HepG2 (cell line): Measurements from ENCODE around the gene TRIM37. TPM values are rescaled to one million over a fixed set of nuclear protein-coding genes. Genes with fewer than 3 reads are reported as not detected.

ENCODE experiments used
- CBX2 ChIP-seq, 2 experiments: fragments of 200-600 bp in 1 of 2; sonication (generic); formaldehyde crosslinking in 1 of 2; IDR thresholded peaks; 2 replicates each; pipeline versions ENCODE4 v1.7.0 to v1.8.1; 2018 to 2022; ENCODE audit warnings: low read depth in 2 of 2, low read length in 1 of 2, mild to moderate bottlenecking in 1 of 2, missing genetic modification reagents in 1 of 2
- CREM ChIP-seq, 2 experiments: sonication (generic) in 1 of 2; formaldehyde crosslinking in 1 of 2; IDR thresholded peaks; 2 replicates each; pipeline versions ENCODE4 v1.4.0 to v1.6.1; 2016 to 2020; ENCODE audit warnings: antibody characterized with exemption in 1 of 2, mild to moderate bottlenecking in 1 of 2, missing genetic modification reagents in 1 of 2
- ESRRA ChIP-seq: sonication (generic); formaldehyde crosslinking; IDR thresholded peaks from 2 replicates; pipeline ENCODE4 v1.5.1; 2020; ENCODE audit warnings: mild to moderate bottlenecking, low read depth, missing genetic modification reagents
- HOXA9 ChIP-seq: sonication (generic); formaldehyde crosslinking; IDR thresholded peaks from 2 replicates; pipeline ENCODE4 v1.8.1; 2022; ENCODE audit warnings: missing genetic modification reagents, mild to moderate bottlenecking, moderate library complexity, borderline replicate concordance
- KDM5B ChIP-seq: sonication (generic); formaldehyde crosslinking; IDR thresholded peaks from 2 replicates; pipeline ENCODE4 v1.4.0; 2020; ENCODE audit warnings: missing genetic modification reagents, mild to moderate bottlenecking, borderline replicate concordance
- MXD4 ChIP-seq: IDR thresholded peaks from 2 replicates; pipeline ENCODE4 v1.6.1; 2016; ENCODE audit warnings: mild to moderate bottlenecking, missing biosample characterization, missing genetic modification reagents
- MYNN ChIP-seq: sonication (generic); formaldehyde crosslinking; IDR thresholded peaks from 2 replicates; pipeline ENCODE4 v1.4.0; 2020; ENCODE audit warnings: mild to moderate bottlenecking, low read depth, missing genetic modification reagents
- U2AF2 ChIP-seq: fragments of 200-400 bp; formaldehyde crosslinking; IDR thresholded peaks from 2 replicates; pipeline ENCODE4 v1.6.1; 2017; ENCODE audit warnings: low read depth, mild to moderate bottlenecking, low read length
- ZFY ChIP-seq: sonication (generic); formaldehyde crosslinking; IDR thresholded peaks from 2 replicates; pipeline ENCODE4 v1.4.0; 2020; ENCODE audit warnings: missing genetic modification reagents
- ZKSCAN5 ChIP-seq: sonication (generic); formaldehyde crosslinking; IDR thresholded peaks from 2 replicates; pipeline ENCODE4 v1.5.1; 2020; ENCODE audit warnings: mild to moderate bottlenecking, missing genetic modification reagents
- ZNF383 ChIP-seq: sonication (generic); formaldehyde crosslinking; IDR thresholded peaks from 2 replicates; pipeline ENCODE4 v1.4.0; 2020; ENCODE audit warnings: missing genetic modification reagents, mild to moderate bottlenecking, borderline replicate concordance
- ZNF543 ChIP-seq: sonication (generic); formaldehyde crosslinking; IDR thresholded peaks from 2 replicates; pipeline ENCODE4 v1.4.0; 2020; ENCODE audit warnings: mild to moderate bottlenecking, missing genetic modification reagents
- ZNF557 ChIP-seq: sonication (generic); formaldehyde crosslinking; IDR thresholded peaks from 2 replicates; pipeline ENCODE4 v1.4.0; 2020; ENCODE audit warnings: missing genetic modification reagents
- ZNF569 ChIP-seq: sonication (generic); formaldehyde crosslinking; IDR thresholded peaks from 2 replicates; pipeline ENCODE4 v1.5.0; 2020; ENCODE audit warnings: mild to moderate bottlenecking, missing genetic modification reagents, moderate library complexity, borderline replicate concordance
- ZNF761 ChIP-seq: sonication (generic); formaldehyde crosslinking; conservative IDR thresholded peaks from 2 replicates; pipeline ENCODE4 v1.4.0; 2020; ENCODE audit warnings: mild to moderate bottlenecking, missing genetic modification reagents
- ZNF773 ChIP-seq: sonication (generic); formaldehyde crosslinking; IDR thresholded peaks from 2 replicates; pipeline ENCODE4 v1.4.0; 2020; ENCODE audit warnings: missing genetic modification reagents, borderline replicate concordance
- ZNF879 ChIP-seq: sonication (generic); formaldehyde crosslinking; IDR thresholded peaks from 2 replicates; pipeline ENCODE4 v1.8.1; 2023; ENCODE audit warnings: missing genetic modification reagents
- polyA plus RNA-seq, 8 experiments: library from polyadenylated mRNA; depleted of rRNA in 3 of 8; stranded (reverse) in 7 of 8; unstranded in 1 of 8; fragments of >200 nt; fragmentation: Illumina TruSeq in 4 of 8; extraction: Trizol in 4 of 8; gene quantifications; 2 replicates each; pipeline versions ENCODE4 v1.2.1 to v1.2.3, GENCODE V29; 2011 to 2016; ENCODE audit warnings: low read depth in 4 of 8, missing spikeins in 1 of 8, mixed read lengths in 1 of 8; ENCODE audit not compliant: insufficient read depth in 1 of 8
- total RNA-seq, 5 experiments: library from RNA; depleted of rRNA; stranded (reverse); fragments of >200 nt; fragmentation: Illumina TruSeq; extraction: Trizol; gene quantifications; 2 replicates each; pipeline ENCODE4 v1.2.3, GENCODE V29; 2016; ENCODE audit warnings: low read depth in 1 of 5
- TF ChIP-seq, protein P1 (sequence below): sonication (generic); formaldehyde crosslinking; IDR thresholded peaks from 2 replicates; pipeline ENCODE4 v1.8.0; 2022; ENCODE audit warnings: mild to moderate bottlenecking, missing genetic modification reagents, moderate library complexity
- TF ChIP-seq, protein P2 (sequence below): sonication (generic); formaldehyde crosslinking; IDR thresholded peaks from 2 replicates; pipeline ENCODE4 v1.4.0; 2020; ENCODE audit warnings: low read depth, mild to moderate bottlenecking, missing genetic modification reagents
- TF ChIP-seq, protein P3 (sequence below): sonication (generic); IDR thresholded peaks from 2 replicates; pipeline ENCODE4 v1.6.1; 2016; ENCODE audit warnings: low read depth, borderline replicate concordance
- TF ChIP-seq, protein P4 (sequence below): sonication (generic); formaldehyde crosslinking; conservative IDR thresholded peaks from 2 replicates; pipeline ENCODE4 v1.8.0; 2022; ENCODE audit warnings: low read depth, missing genetic modification reagents
- TF ChIP-seq, protein P5 (sequence below): sonication (generic); formaldehyde crosslinking; IDR thresholded peaks from 2 replicates; pipeline ENCODE4 v1.9.0; 2021; ENCODE audit warnings: missing genetic modification reagents, borderline replicate concordance

TRIM37 gene
- total and polyA plus RNA-seq, 2 of the 13 experiments (the other 11 are each of a cell fraction or from before 2014, with no cell fraction given) = 12.4 to 39.1 TPM

DNA sequence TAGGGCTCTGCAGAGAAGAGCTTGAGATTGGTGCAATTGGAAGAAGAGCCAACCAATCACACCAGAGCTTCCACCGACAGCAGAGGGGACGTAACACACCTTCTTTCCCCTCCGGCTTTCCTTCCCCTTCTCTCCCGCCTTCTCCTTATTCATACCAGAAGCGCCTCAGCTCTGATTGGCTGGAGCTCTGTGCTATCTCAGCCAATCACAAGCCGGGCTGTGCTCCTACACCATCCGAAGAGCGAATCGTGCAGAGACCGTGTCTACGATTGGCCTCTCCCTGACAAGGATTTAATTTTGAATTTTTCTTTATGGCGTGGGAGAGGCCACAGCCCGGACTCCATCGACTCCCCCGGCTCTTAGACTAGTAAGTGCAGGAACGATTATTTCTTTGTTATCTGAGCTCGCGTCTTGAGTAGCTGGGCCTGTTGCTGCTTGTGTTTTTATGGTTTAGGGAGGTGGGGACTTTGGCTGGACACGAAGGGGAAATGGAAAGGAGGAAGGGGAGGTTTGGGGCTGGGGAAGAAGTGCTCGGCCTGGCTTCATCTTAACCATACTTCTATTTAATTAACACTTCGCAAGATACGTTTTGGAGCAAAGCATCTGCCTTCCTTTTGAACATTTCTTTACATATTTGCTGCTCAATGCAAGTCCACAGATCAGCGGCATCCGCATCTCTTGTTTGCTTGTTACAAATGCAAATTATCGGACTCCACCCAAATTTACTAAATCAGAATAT, 48.9 kb upstream of the TRIM37 start, which contains the start of gene PRR11 (continued):
- TF ChIP-seq CBX2 (IDR thresholded peaks at IDR 0.05; ENCODE audit: low read depth, low read length) (no peak), CBX2 (CRISPR knock-in tag; IDR thresholded peaks at IDR 0.05; ENCODE audit: low read depth) (no peak), ZNF879 (CRISPR knock-in tag) (no peak), U2AF2 (no peak), MXD4 (peak; percentile 90), ZNF569 (CRISPR knock-in tag) (no peak), ESRRA (no peak), KDM5B (CRISPR knock-in tag) (no peak), ZKSCAN5 (CRISPR knock-in tag) (no peak), ZNF557 (CRISPR knock-in tag) (no peak), ZNF773 (CRISPR knock-in tag) (no peak), ZNF543 (CRISPR knock-in tag) (no peak), ZNF383 (CRISPR knock-in tag) (no peak), ZFY (CRISPR knock-in tag) (no peak), MYNN (CRISPR knock-in tag) (no peak), HOXA9 (CRISPR knock-in tag) (peak; percentile 58; the same call in 1 of the 2 replicates), CREM (IDR thresholded peaks at IDR 0.05) (peak; percentile 55; the same call in 1 of the 2 replicates), CREM (CRISPR knock-in tag; IDR thresholded peaks at IDR 0.05) (no peak), ZNF761 (CRISPR knock-in tag) (no peak)
- TF ChIP-seq, protein P1, sequence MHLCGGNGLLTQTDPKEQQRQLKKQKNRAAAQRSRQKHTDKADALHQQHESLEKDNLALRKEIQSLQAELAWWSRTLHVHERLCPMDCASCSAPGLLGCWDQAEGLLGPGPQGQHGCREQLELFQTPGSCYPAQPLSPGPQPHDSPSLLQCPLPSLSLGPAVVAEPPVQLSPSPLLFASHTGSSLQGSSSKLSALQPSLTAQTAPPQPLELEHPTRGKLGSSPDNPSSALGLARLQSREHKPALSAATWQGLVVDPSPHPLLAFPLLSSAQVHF = peak; percentile 97
- TF ChIP-seq, protein P2, sequence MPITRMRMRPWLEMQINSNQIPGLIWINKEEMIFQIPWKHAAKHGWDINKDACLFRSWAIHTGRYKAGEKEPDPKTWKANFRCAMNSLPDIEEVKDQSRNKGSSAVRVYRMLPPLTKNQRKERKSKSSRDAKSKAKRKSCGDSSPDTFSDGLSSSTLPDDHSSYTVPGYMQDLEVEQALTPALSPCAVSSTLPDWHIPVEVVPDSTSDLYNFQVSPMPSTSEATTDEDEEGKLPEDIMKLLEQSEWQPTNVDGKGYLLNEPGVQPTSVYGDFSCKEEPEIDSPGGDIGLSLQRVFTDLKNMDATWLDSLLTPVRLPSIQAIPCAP = no peak
- TF ChIP-seq, protein P3, sequence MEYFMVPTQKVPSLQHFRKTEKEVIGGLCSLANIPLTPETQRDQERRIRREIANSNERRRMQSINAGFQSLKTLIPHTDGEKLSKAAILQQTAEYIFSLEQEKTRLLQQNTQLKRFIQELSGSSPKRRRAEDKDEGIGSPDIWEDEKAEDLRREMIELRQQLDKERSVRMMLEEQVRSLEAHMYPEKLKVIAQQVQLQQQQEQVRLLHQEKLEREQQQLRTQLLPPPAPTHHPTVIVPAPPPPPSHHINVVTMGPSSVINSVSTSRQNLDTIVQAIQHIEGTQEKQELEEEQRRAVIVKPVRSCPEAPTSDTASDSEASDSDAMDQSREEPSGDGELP = 0 out of 2 replicates have a peak, but pooled peaks have one; percentile 7
- TF ChIP-seq, protein P4, sequence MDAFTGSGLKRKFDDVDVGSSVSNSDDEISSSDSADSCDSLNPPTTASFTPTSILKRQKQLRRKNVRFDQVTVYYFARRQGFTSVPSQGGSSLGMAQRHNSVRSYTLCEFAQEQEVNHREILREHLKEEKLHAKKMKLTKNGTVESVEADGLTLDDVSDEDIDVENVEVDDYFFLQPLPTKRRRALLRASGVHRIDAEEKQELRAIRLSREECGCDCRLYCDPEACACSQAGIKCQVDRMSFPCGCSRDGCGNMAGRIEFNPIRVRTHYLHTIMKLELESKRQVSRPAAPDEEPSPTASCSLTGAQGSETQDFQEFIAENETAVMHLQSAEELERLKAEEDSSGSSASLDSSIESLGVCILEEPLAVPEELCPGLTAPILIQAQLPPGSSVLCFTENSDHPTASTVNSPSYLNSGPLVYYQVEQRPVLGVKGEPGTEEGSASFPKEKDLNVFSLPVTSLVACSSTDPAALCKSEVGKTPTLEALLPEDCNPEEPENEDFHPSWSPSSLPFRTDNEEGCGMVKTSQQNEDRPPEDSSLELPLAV = peak; percentile 79; the same call in 1 of the 2 replicates
- TF ChIP-seq, protein P5, sequence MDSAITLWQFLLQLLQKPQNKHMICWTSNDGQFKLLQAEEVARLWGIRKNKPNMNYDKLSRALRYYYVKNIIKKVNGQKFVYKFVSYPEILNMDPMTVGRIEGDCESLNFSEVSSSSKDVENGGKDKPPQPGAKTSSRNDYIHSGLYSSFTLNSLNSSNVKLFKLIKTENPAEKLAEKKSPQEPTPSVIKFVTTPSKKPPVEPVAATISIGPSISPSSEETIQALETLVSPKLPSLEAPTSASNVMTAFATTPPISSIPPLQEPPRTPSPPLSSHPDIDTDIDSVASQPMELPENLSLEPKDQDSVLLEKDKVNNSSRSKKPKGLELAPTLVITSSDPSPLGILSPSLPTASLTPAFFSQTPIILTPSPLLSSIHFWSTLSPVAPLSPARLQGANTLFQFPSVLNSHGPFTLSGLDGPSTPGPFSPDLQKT = no peak
